GM12891 (cell line): ENCODE results near the gene CBFA2T2.

ENCODE experiments used
- POLR2AphosphoS5 ChIP-seq: IDR thresholded peaks from 2 replicates; pipeline ENCODE4 v1.6.1; 2011; ENCODE audit warnings: low read depth, low read length, control low read depth
- TAF1 ChIP-seq: IDR thresholded peaks from 2 replicates; pipeline ENCODE4 v1.6.1; 2011; ENCODE audit warnings: low read depth, low read length, control low read depth

DNA sequence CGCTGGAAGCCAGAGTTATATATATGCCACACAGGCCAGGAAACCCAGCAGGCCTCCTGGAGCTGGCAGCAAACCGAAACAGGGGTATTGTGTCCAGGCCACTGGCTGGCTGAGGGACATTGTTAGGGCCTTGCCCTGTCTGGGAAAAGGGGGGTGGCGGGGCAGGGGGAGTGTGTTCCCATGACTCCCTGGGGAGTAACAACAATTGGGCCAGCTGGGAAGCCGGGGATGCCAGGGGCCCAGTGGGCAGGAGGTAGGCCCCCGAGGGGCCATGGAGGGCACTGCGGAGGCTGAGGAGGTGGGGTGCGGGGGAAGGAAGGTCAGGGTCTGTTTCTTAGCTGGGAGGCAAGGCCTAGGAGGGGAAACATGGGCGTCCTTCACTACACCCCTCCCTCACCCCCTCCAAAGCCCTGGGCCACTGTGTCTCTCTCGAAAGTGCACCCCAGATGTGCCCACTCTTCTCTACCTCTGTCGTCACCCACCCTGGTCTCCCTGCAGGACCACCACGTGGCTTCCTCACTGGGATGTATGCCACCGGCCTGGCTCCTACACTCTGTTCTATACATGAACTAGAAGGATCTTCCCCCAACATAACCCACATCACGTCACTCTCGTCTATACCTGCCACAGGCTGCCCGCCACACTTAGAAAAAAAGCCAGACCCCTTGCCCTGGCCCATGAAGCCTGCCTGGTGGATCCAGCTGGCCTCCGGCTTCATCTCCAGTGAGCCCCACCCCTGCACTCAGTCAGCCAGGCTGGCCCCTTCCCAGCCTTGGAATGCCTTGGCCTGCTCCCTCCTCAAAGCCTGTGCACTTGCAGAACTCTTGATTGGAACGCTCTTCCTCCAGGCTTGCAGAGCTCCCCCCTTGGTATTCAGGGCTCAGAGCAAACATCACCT, 204.1 kb downstream of the CBFA2T2 start:
- TF ChIP-seq TAF1, result no peak
- no peak for TF ChIP-seq POLR2AphosphoS5
